Upper lobe of left lung (tissue), 4 donors: ENCODE results near the gene USP17L21.
"Not testable (repeated sequence)": the region's sequence is repeated elsewhere in the genome, so short reads cannot be mapped to it uniquely, and the experiment has no call there.

Source experiments
- POLR2AphosphoS5 ChIP-seq, 2 donors: sonication (generic); formaldehyde crosslinking; IDR thresholded peaks; one replicate each; pipeline ENCODE4 v1.5.1; 2017; ENCODE audit warnings: antibody characterized with exemption in 2 of 2
- TF ChIP-seq, protein P1 (sequence below), 6 experiments: fragments of 450-650 bp in 4 of 6; fragments of 200-600 bp in 2 of 6; sonication (generic) in 2 of 6; IDR thresholded peaks; one replicate each; pipeline ENCODE4 v1.5.1; 2016 to 2019; ENCODE audit warnings: antibody characterized with exemption in 6 of 6

DNA sequence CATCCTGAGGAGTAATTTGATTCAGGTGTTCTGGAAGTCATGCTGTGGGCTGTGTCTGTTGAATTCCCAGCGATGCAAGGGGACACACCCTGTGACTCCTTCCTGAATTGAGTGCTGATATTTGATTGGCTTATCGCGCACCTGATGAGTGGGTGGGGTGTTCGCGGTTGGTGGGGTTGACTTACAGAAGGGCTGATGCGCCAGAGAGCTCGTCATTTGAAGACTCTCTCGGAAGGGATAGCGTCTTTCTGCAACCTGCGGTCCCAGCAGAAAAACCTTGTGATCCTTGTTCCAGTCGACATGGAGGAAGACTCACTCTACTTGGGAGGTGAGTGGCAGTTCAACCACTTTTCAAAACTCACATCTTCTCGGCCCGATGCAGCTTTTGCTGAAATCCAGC, 9.6 kb upstream of the USP17L21 start, which contains the start of gene USP17L19:
- TF ChIP-seq POLR2AphosphoS5 (IDR thresholded peaks at IDR 0.05): not testable (repeated sequence)
- TF ChIP-seq, protein P1, sequence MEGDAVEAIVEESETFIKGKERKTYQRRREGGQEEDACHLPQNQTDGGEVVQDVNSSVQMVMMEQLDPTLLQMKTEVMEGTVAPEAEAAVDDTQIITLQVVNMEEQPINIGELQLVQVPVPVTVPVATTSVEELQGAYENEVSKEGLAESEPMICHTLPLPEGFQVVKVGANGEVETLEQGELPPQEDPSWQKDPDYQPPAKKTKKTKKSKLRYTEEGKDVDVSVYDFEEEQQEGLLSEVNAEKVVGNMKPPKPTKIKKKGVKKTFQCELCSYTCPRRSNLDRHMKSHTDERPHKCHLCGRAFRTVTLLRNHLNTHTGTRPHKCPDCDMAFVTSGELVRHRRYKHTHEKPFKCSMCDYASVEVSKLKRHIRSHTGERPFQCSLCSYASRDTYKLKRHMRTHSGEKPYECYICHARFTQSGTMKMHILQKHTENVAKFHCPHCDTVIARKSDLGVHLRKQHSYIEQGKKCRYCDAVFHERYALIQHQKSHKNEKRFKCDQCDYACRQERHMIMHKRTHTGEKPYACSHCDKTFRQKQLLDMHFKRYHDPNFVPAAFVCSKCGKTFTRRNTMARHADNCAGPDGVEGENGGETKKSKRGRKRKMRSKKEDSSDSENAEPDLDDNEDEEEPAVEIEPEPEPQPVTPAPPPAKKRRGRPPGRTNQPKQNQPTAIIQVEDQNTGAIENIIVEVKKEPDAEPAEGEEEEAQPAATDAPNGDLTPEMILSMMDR (IDR thresholded peaks at IDR 0.05): not testable (repeated sequence)
